Spleen (tissue), 11 donors: ENCODE data around the gene ZC3H8. TPM values are rescaled to one million over a fixed set of nuclear protein-coding genes. Genes with fewer than 3 reads are reported as not detected.

Experiments used
- DNase-seq: peaks from one replicate; pipeline ENCODE4 v3.0.0-alpha.2; 2020
- H3K27ac ChIP-seq, 8 donors: fragments of 200-600 bp; sonication (generic) in 7 of 8; 1 replicate in 4 of 8; 2 replicates in 4 of 8; pipeline versions ENCODE4 v1.5.0 to v1.8.0; 2016 to 2021; ENCODE audit warnings: inconsistent platforms in 4 of 8, mild to moderate bottlenecking in 4 of 8, moderate library complexity in 1 of 8
- H3K27me3 ChIP-seq, 7 donors: fragments of 200-600 bp; sonication (generic) in 6 of 7; replicated peaks in 1 of 7; 1 replicate in 4 of 7; 2 replicates in 3 of 7; pipeline versions ENCODE4 v1.5.0 to v1.8.0; 2016 to 2021; ENCODE audit warnings: inconsistent platforms in 3 of 7, mild to moderate bottlenecking in 1 of 7
- H3K36me3 ChIP-seq, 6 donors: fragments of 200-600 bp; sonication (generic) in 5 of 6; 1 replicate in 4 of 6; 2 replicates in 2 of 6; pipeline versions ENCODE4 v1.5.0 to v1.8.0; 2016 to 2021; ENCODE audit warnings: inconsistent platforms in 2 of 6
- H3K4me1 ChIP-seq, 6 donors: fragments of 200-600 bp; sonication (generic) in 5 of 6; 1 replicate in 3 of 6; 2 replicates in 3 of 6; pipeline versions ENCODE4 v1.5.0 to v1.8.0; 2016 to 2021; ENCODE audit warnings: inconsistent platforms in 3 of 6
- H3K4me3 ChIP-seq, 8 donors: fragments of 200-600 bp; sonication (generic) in 7 of 8; 1 replicate in 4 of 8; 2 replicates in 4 of 8; pipeline versions ENCODE4 v1.5.0 to v1.8.0; 2016 to 2021; ENCODE audit warnings: inconsistent platforms in 4 of 8, mild to moderate bottlenecking in 4 of 8, moderate library complexity in 2 of 8
- H3K9me3 ChIP-seq, 8 donors: fragments of 200-600 bp; sonication (generic) in 7 of 8; 1 replicate in 4 of 8; 2 replicates in 4 of 8; pipeline versions ENCODE4 v1.5.0 to v1.8.0; 2016 to 2021; ENCODE audit warnings: inconsistent platforms in 4 of 8
- CTCF ChIP-seq, 11 experiments: fragments of 200-600 bp in 7 of 11; fragments of 450-650 bp in 4 of 11; sonication (generic) in 4 of 11; IDR thresholded peaks in 8 of 11; conservative IDR thresholded peaks in 3 of 11; 1 replicate in 7 of 11; 2 replicates in 4 of 11; pipeline versions ENCODE4 v1.4.0 to v1.8.0; 2016 to 2021; ENCODE audit warnings: antibody characterized with exemption in 11 of 11, inconsistent platforms in 4 of 11, mild to moderate bottlenecking in 1 of 11
- POLR2A ChIP-seq, 3 donors: fragments of 450-650 bp; IDR thresholded peaks; one replicate each; pipeline ENCODE4 v1.5.1; 2017; ENCODE audit warnings: antibody characterized with exemption in 3 of 3, mild to moderate bottlenecking in 1 of 3
- POLR2AphosphoS5 ChIP-seq, 3 donors: sonication (generic); formaldehyde crosslinking; IDR thresholded peaks; one replicate each; pipeline ENCODE4 v1.5.1; 2017; ENCODE audit warnings: antibody characterized with exemption in 3 of 3
- WGBS, 5 donors: extraction: QIAGEN DNeasy Blood & Tissue Kit in 3 of 5; methylation state at CpG; one replicate each; pipeline versions ENCODE4 v1.1.5 to v1.1.7; 2013 to 2018; 5-methylcytosine and 5-hydroxymethylcytosine counted together
- intact Hi-C: fragments of 100-400 bp; cut with DNase I; formaldehyde crosslinking; loops from one replicate; pipeline ENCODE4 v1.15.0; 2023; ENCODE audit warnings: low total_unique reads
- polyA plus RNA-seq, 3 donors: library from polyadenylated mRNA; stranded (reverse); fragments of 200-250 nt; gene quantifications; one replicate each; pipeline ENCODE4 v1.2.1, GENCODE V29; 2013
- total RNA-seq, 7 donors: library from RNA; depleted of rRNA in 3 of 7; stranded (reverse); fragments of >200 nt in 3 of 7; fragmentation: NEBNext Ultra II Directional in 4 of 7; extraction: Animal tissue kit (Norgen Biotek cat#: 25700) in 4 of 7; gene quantifications; one replicate each; pipeline versions ENCODE4 v1.1.0 to v1.2.1, GENCODE V29; 2016 to 2021
- donor health status: healthy with polysubstance abuse.
- donor health status: DM: no; HTN: no; CAD: no; lungs with moderate emphysema.
- donor health status: DM: no; HTN: no; CAD: no.
- donor health status: Bipolar disorder and iron deficiency.
- donor health status: healthy.
- donor health status: DM: no; HTN: no; CAD: no.
- donor health status: DM: yes; HTN: yes; CAD: no.

ZC3H8 gene
- total and polyA plus RNA-seq, 10 donors: 5.7 to 70.5 (median 13.2) TPM

- Histone ChIP-seq H3K27me3 (no peaks in the 10 kb centered on the region), H3K4me1 (no peaks in the 10 kb centered on the region), H3K27ac (no peak overlapping the region), H3K4me3 (no peak overlapping the region), H3K36me3 (peaks cover 0 to 47% (median 11%) of the 10 kb centered on the region in 6 donors), H3K9me3 (no peaks in the 10 kb centered on the region)
- intact Hi-C loops: no loop called here
- no peak for DNase-seq
- TF ChIP-seq CTCF (IDR thresholded peaks at IDR 0.05 in 8 of 11, conservative IDR thresholded peaks at IDR 0.05 in 3 of 11) (no peak), POLR2AphosphoS5 (IDR thresholded peaks at IDR 0.05) (no peak), POLR2A (IDR thresholded peaks at IDR 0.05) (no peak)
These were observed 46.3 kb upstream of the ZC3H8 start for GRCh38 chr2:112301171-112301584.

- H3K9me3 ChIP-seq: no peaks in the 10 kb centered on the region
- intact Hi-C loops: no loop called here
- H3K4me1 ChIP-seq: no peaks in the 10 kb centered on the region
- peaks cover 0 to 16% (median 3%) of the 10 kb centered on the region in 6 donors for H3K36me3 ChIP-seq
- H3K4me3 ChIP-seq: no peak overlapping the region
- no peak overlapping the region for H3K27ac ChIP-seq
- WGBS, 5 donors: 80 to 90% (median 83%) methylated on average over 2 of the region's 2 CpGs
- DNase-seq: no peak
- no peak for TF ChIP-seq POLR2AphosphoS5 (IDR thresholded peaks at IDR 0.05)
- no peak for TF ChIP-seq CTCF (IDR thresholded peaks at IDR 0.05 in 8 of 11, conservative IDR thresholded peaks at IDR 0.05 in 3 of 11)
- no peak for TF ChIP-seq POLR2A (IDR thresholded peaks at IDR 0.05)
- no peaks in the 10 kb centered on the region for H3K27me3 ChIP-seq
These were observed 41.6 kb upstream of the ZC3H8 start for GRCh38 chr2:112296407-112296806.

GRCh38 chr2:112295407-112296078 is 40.7 kb upstream of the ZC3H8 start:
- DNase-seq: no peak
- 74 to 86% (median 83%) methylated on average over 5 of the region's 5 CpGs for WGBS, 5 donors
- H3K9me3 ChIP-seq: no peaks in the 10 kb centered on the region
- no peaks in the 10 kb centered on the region for H3K27me3 ChIP-seq
- no peaks in the 10 kb centered on the region for H3K4me1 ChIP-seq
- H3K4me3 ChIP-seq: no peak overlapping the region
- TF ChIP-seq POLR2A (IDR thresholded peaks at IDR 0.05) (no peak), POLR2AphosphoS5 (IDR thresholded peaks at IDR 0.05) (no peak), CTCF (IDR thresholded peaks at IDR 0.05 in 8 of 11, conservative IDR thresholded peaks at IDR 0.05 in 3 of 11) (no peak)
- peaks cover 0 to 7% (median 0%) of the 10 kb centered on the region in 6 donors for H3K36me3 ChIP-seq
- no peak overlapping the region for H3K27ac ChIP-seq
- intact Hi-C loops: no loop called here

- intact Hi-C loops: no loop called here
- TF ChIP-seq POLR2A (IDR thresholded peaks at IDR 0.05) (no peak), CTCF (IDR thresholded peaks at IDR 0.05 in 8 of 11, conservative IDR thresholded peaks at IDR 0.05 in 3 of 11) (no peak), POLR2AphosphoS5 (IDR thresholded peaks at IDR 0.05) (no peak)
- Histone ChIP-seq H3K4me3 (no peak overlapping the region), H3K27ac (no peak overlapping the region), H3K4me1 (no peaks in the 10 kb centered on the region), H3K36me3 (no peaks in the 10 kb centered on the region), H3K27me3 (no peaks in the 10 kb centered on the region), H3K9me3 (no peaks in the 10 kb centered on the region)
- no peak for DNase-seq
- WGBS, 5 donors: 93 to 97% (median 94%) methylated on average over 8 of the region's 8 CpGs
These were observed 39.0 kb upstream of the ZC3H8 start for GRCh38 chr2:112293636-112294401.
